HG03439 (cell line): ENCODE results near the gene CAD.
"Not testable (repeated sequence)": the region's sequence is repeated elsewhere in the genome, so short reads cannot be mapped to it uniquely, and the experiment has no call there.

ENCODE experiments used
- ATAC-seq: cut with Tn5 transposase; IDR thresholded peaks from one replicate; pipeline ENCODE4 v1.9.1; 2021; ENCODE audit warnings: mild to moderate bottlenecking, moderate library complexity; ENCODE audit not compliant: unreplicated experiment

The CAD gene

DNA sequence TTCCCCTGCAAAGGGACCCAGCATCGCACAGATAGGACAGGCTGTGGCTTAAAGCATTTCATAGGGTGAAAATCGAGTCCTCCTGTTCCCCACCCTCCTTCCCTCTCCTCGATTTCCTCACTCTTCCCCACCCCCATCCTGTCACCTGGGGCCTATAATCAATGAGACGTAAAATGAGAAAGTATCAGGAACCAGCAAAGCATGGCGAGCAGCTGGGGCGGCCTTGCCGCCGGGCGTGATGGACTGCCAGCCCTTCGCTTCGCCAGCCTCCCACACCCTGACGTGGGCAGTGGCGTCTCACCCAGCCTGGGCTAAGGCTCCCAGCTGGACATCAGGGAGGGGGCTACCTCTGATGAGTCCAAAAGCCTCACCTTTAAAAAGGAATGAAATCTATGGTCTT lies 34.6 kb downstream of the CAD start:
- no peak for ATAC-seq

- no peak for ATAC-seq
These were observed 38.0 kb downstream of the CAD start for GRCh38 chr2:27255187-27255586.

- ATAC-seq, result no peak
These were observed 38.5 kb downstream of the CAD start for GRCh38 chr2:27255660-27256059.

- ATAC-seq, result no peak
These were observed 39.8 kb downstream of the CAD start for GRCh38 chr2:27256855-27257454.

GRCh38 chr2:27258051-27258450 lies 40.9 kb downstream of the CAD start:
- no peak for ATAC-seq

GRCh38 chr2:27261241-27261925 lies 44.2 kb downstream of the CAD start:
- no peak for ATAC-seq

DNA sequence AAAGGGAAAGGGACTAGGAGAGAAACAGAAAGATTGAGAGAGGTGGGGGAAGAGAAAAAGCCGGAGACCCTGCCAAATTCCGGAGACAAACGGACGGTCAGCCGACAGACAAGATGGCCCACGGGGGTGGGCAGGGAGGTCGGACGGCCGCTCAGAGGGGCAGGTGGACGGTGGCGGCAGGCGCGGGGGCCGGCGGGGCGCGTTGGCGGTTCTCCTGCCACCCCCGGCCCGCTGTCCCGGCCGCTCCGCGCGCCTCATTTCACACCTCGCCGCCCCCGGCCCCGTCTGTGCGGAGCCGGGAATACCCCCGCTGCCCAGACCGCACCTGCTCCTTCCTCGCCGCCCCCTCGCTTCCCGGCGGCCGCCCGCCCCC lies 44.7 kb downstream of the CAD start:
- no peak for ATAC-seq

DNA sequence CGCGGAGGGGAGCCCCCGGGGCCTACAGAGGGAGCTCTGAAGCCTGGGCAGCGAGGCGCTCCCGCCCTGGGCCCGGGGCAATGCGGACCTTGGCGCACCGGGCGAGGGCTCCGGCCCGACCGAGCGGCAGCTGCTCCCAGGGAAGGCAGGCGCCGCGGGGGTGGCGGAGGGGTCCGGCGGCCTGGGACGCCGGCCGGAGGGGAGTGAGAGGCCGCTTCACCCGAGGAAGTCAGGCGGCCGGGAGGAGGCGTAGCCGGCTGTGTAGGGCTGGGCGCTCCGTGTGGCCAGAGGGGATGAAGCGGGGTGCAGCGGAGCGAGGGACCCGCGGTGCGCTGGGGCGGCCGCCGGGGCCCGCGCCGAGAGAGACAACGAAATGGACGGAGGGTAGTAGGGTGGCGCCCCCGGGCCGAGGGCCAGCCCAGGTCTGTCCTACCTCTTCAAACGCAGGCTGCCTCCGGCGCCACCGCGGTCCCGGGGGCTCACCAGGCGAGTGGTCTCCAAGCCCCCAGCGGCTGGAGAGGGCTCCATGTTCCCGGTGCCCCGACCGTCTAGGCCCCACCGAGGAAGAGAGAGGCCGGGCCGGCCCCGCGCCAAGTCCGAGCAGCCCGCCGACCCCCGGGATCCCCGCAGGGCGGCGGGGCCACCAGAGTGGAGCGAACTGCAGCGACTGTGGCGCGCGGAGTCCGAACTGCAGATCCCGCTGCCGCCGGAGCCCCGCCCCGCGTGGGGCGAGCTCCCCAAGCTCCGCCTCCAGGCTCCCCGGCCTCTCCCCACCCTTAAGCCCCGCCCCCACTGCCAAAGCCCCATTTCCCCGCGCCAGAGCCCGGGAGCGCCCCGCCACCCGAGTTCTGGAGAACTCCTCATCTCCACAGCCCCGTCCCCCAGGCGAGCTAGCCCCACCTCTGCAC lies 45.5 kb downstream of the CAD start, which contains the start of gene SLC30A3:
SLC30A3 (minus strand) TSS at position 669 of the 908 bp plus-strand sequence; CDS start at position 528, 141 bp downstream.
- ATAC-seq, result no peak

- ATAC-seq, result no peak
These were observed 46.4 kb downstream of the CAD start for GRCh38 chr2:27263287-27264252.

GRCh38 chr2:27264253-27264752 lies 47.1 kb downstream of the CAD start:
- ATAC-seq, result no peak

- no peak for ATAC-seq
These were observed 47.8 kb downstream of the CAD start for GRCh38 chr2:27264753-27265535.

GRCh38 chr2:27265536-27265870 lies 48.3 kb downstream of the CAD start:
- ATAC-seq, result no peak

DNA sequence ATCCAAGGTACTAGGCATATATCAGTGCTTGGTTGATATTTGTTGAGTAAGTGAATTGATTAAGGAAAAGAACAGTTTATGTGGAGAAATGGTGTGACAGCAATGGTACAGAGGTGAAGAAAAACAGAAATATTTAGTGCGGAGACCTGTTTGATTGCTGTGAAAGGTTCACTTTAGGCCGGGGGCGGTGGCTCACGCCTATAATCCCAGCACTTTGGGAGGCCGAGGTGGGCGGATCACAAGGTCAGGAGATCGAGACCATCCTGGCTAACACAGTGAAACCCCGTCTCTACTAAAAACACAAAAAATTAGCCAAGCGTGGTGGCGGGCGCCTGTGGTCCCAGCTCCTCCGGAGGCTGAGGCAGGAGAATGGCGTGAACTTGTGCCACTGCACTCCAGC lies 51.1 kb downstream of the CAD start:
- ATAC-seq, result not testable (repeated sequence)

DNA sequence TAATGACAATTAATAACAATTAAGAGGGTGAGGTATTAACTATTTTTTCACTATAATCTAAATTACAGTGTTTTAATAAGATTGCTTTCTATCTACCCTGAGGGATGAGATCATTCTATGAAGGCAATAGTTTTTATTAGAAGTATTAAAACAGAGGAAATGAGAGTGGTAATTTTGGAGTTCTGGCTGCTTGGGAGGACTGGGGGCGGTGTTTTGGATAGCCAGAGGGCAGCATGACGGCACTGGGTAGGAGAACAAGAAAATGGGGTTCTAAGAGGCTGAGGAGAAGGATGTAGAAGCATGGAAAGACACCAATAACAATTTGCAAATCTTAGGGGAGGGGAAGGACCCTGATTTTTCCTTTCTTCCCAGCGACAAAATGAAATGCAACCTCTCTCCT lies 53.0 kb downstream of the CAD start:
- no peak for ATAC-seq

GRCh38 chr2:27270670-27271069 lies 53.5 kb downstream of the CAD start:
- no peak for ATAC-seq

DNA sequence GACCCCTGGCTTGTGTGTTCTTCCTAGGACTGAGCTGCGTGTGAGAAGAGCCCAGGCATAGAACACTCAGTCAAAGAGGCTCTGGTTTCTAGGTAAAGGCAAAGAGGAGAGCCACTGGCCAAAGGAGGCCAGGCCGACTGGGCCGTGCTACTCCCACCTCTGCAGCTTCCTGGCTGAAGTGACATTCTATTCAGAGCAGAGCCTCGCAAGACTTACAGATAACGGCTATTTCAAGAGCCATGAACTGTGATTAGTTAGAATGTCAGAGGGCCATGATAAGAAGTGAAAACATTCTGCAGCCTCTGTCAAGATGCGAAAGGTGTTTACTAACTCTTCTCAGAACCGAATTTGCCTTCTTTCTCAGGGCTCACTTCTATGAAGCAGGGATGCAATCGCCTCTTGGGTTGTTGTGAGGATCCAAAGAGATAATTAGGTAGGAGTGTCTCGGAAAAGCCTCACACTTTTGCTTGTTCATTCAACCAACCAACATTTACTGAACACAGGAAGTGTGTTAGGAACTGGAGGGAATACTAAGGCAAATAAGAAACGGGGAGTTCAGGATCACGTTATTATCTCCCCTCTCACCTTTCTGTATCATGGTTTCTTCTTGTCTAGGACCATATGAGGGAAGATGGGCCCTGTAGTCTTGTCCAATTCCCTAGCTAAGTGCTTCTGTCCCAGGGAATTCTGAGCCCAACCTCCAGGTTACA lies 54.6 kb downstream of the CAD start:
- ATAC-seq, result no peak

DNA sequence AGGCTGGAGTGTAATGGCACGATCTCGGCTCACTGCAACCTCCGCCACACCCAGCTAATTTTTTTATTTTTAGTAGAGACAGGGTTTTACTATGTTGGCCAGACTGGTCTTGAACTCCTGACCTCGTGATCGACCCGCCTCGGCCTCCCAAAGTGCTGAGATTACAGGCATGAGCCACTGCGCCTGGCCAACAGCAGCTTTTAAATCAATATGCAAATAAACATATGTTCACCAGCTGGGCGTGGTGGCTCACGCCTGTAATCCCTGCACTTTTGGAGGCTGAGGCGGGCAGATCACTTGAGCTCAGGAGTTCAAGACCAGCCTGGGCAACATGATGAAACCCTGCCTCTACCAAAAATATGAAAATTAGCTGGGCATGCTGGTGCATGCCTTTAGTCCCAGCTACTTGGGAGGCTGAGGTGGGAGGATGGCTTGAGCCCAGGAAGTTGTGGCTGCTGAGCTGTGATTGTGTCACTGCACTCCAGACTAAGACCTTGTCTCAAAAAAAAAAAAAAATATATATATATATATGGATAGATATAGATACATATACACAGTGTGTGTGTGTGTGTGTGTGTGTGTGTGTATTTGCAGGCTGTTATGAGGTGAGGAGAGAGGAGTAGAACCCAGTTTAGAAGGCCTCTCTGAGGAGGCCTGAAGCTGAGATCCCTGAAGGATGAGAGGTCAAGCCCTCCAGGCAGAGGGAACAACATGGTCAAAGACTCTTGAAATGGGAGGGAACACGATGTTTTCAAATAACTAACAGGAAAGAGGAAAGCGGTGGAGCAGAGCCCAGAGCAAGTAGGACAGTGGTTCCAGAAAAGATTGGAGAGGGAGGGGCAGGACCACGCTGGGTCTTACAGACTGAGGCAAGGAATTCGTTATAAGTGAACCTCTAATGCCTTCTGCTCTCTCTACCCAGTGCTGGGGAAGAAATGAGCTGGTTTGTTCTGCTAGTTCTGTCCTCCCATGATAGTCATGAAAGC lies 55.7 kb downstream of the CAD start:
- not testable (repeated sequence) for ATAC-seq
